GM23338 (cell line): Measurements from ENCODE around the gene STAP2. TPM values are rescaled to one million over a fixed set of nuclear protein-coding genes. Genes with fewer than 3 reads are reported as not detected.
A peak's percentile ranks its signal among the peaks of the same experiment; 100 is the strongest.

Source experiments
- ATAC-seq: fragments of 200-7000 bp; cut with Tn5 transposase; 3 replicates; pipeline ENCODE4 v1.9.1; 2020
- DNase-seq: peaks from one replicate; pipeline ENCODE4 v3.0.0-alpha.2; 2015; ENCODE audit warnings: low spot score
- H2AFZ ChIP-seq: fragments of 200-600 bp; sonication (generic); 2 replicates; pipeline ENCODE4 v1.8.0; 2016; ENCODE audit warnings: antibody characterized with exemption, mild to moderate bottlenecking, moderate library complexity
- H3F3A ChIP-seq: fragments of 200-600 bp; sonication (generic); replicated peaks from 2 replicates; pipeline ENCODE4 v1.8.0; 2017; ENCODE audit warnings: antibody characterized with exemption, mixed run types, low read depth
- H3K27ac ChIP-seq: fragments of 200-600 bp; sonication (generic); 2 replicates; pipeline ENCODE4 v1.6.1; 2016; ENCODE audit warnings: low read depth
- H3K27me3 ChIP-seq: fragments of 200-600 bp; sonication (generic); 2 replicates; pipeline ENCODE4 v1.8.0; 2016; ENCODE audit warnings: mild to moderate bottlenecking, mixed run types, moderate library complexity; ENCODE audit not compliant: insufficient read depth
- H3K36me3 ChIP-seq: fragments of 200-600 bp; sonication (generic); 2 replicates; pipeline ENCODE4 v1.8.0; 2016; ENCODE audit warnings: mild to moderate bottlenecking; ENCODE audit not compliant: insufficient read depth
- H3K4me1 ChIP-seq: fragments of 200-600 bp; sonication (generic); 2 replicates; pipeline ENCODE4 v1.8.0; 2016; ENCODE audit warnings: mild to moderate bottlenecking, moderate library complexity; ENCODE audit not compliant: insufficient read depth
- H3K4me2 ChIP-seq: fragments of 200-600 bp; sonication (generic); 2 replicates; pipeline ENCODE4 v1.7.1; 2017; ENCODE audit warnings: mixed run types
- H3K4me3 ChIP-seq: fragments of 200-600 bp; sonication (generic); 2 replicates; pipeline ENCODE4 v1.6.1; 2016; ENCODE audit warnings: mixed run types
- H3K79me2 ChIP-seq: fragments of 200-600 bp; sonication (generic); replicated peaks from 2 replicates; pipeline ENCODE4 v1.8.0; 2017; ENCODE audit warnings: mild to moderate bottlenecking; ENCODE audit not compliant: insufficient read depth
- H3K9me2 ChIP-seq: fragments of 200-600 bp; sonication (generic); 2 replicates; pipeline ENCODE4 v1.8.0; 2017; ENCODE audit not compliant: insufficient read depth
- H4K20me1 ChIP-seq: fragments of 200-600 bp; sonication (generic); replicated peaks from 2 replicates; pipeline ENCODE4 v1.8.0; 2017; ENCODE audit warnings: mild to moderate bottlenecking; ENCODE audit not compliant: insufficient read depth
- H3K27ac Mint-ChIP-seq: 2 replicates; pipeline ENCODE4 v1.8.0; 2020; ENCODE audit warnings: inconsistent platforms, mild to moderate bottlenecking, moderate library complexity, mixed read lengths
- H3K27me3 Mint-ChIP-seq: 3 replicates; pipeline ENCODE4 v1.8.0; 2022; ENCODE audit warnings: low read depth, mild to moderate bottlenecking, moderate library complexity, mixed read lengths, inconsistent platforms; ENCODE audit not compliant: insufficient read depth, poor library complexity
- H3K36me3 Mint-ChIP-seq: 3 replicates; pipeline ENCODE4 v1.8.0; 2021; ENCODE audit warnings: low read depth, mild to moderate bottlenecking, inconsistent platforms, moderate library complexity, mixed read lengths
- H3K4me1 Mint-ChIP-seq: 3 replicates; pipeline ENCODE4 v1.8.0; 2020; ENCODE audit warnings: mild to moderate bottlenecking, inconsistent platforms, mixed read lengths
- H3K4me3 Mint-ChIP-seq: 3 replicates; pipeline ENCODE4 v1.8.0; 2021; ENCODE audit warnings: moderate library complexity, mild to moderate bottlenecking, inconsistent platforms, mixed read lengths
- H3K9me3 Mint-ChIP-seq: 3 replicates; pipeline ENCODE4 v1.8.0; 2020; ENCODE audit warnings: moderate library complexity, mild to moderate bottlenecking, inconsistent platforms, mixed read lengths
- CREB1 ChIP-seq: fragments of 250-450 bp; sonication (Bioruptor Pico); IDR thresholded peaks from 2 replicates; pipeline ENCODE4 v1.5.0; 2020; ENCODE audit warnings: low read depth, mild to moderate bottlenecking, moderate library complexity
- EZH2 ChIP-seq: fragments of 200-600 bp; sonication (generic); IDR thresholded peaks from one replicate; pipeline ENCODE4 v1.8.0; 2017; ENCODE audit warnings: antibody characterized with exemption, mild to moderate bottlenecking, low read depth; ENCODE audit not compliant: unreplicated experiment
- EZH2phosphoT487 ChIP-seq: fragments of 200-600 bp; sonication (generic); IDR thresholded peaks from one replicate; pipeline ENCODE4 v1.8.1; 2018; ENCODE audit warnings: antibody characterized with exemption; ENCODE audit not compliant: unreplicated experiment
- JUNB ChIP-seq: IDR thresholded peaks from one replicate; pipeline ENCODE4 v1.6.1; 2016; ENCODE audit warnings: antibody characterized with exemption; ENCODE audit not compliant: unreplicated experiment
- POLR2AphosphoS5 ChIP-seq: IDR thresholded peaks from 2 replicates; pipeline ENCODE4 v1.6.1; 2016; ENCODE audit warnings: antibody characterized with exemption, low read depth
- STAT1 ChIP-seq: IDR thresholded peaks from one replicate; pipeline ENCODE4 v1.6.1; 2016; ENCODE audit warnings: antibody characterized with exemption; ENCODE audit not compliant: unreplicated experiment
- ZNF114 ChIP-seq: fragments of 250-450 bp; sonication (Bioruptor Pico); IDR thresholded peaks from 2 replicates; pipeline ENCODE4 v1.5.0; 2020; ENCODE audit warnings: mild to moderate bottlenecking, moderate library complexity
- polyA plus RNA-seq: library from polyadenylated mRNA; unstranded; fragments of >200 nt; fragmentation: Nextera tagmentation; extraction: Ambion mirVana; gene quantifications from 2 replicates; pipeline ENCODE4 v1.2.1, GENCODE V29; 2016
- total RNA-seq: library from RNA; depleted of rRNA; stranded (reverse); fragments of >200 nt; shearing (Covaris generic); gene quantifications from 2 replicates; pipeline ENCODE4 v1.2.3, GENCODE V29; 2014
- TF ChIP-seq, protein P1 (sequence below): fragments of 250-450 bp; sonication (Bioruptor Pico); IDR thresholded peaks from 2 replicates; pipeline ENCODE4 v1.5.0; 2020; ENCODE audit warnings: mild to moderate bottlenecking, moderate library complexity
- TF ChIP-seq, protein P2 (sequence below): IDR thresholded peaks from 2 replicates; pipeline ENCODE4 v1.6.1; 2016; ENCODE audit warnings: antibody characterized with exemption
- TF ChIP-seq, protein P3 (sequence below), 2 experiments: fragments of 200-600 bp in 1 of 2; sonication (generic) in 1 of 2; conservative IDR thresholded peaks; 2 replicates each; pipeline versions ENCODE4 v1.5.1 to v1.6.1; 2016 to 2017; ENCODE audit warnings: antibody characterized with exemption in 2 of 2, low read depth in 2 of 2, mild to moderate bottlenecking in 2 of 2, moderate library complexity in 1 of 2

Gene STAP2
- total and polyA plus RNA-seq, 2 experiments from 2014 or later = 15.1 to 20.7 TPM

DNA sequence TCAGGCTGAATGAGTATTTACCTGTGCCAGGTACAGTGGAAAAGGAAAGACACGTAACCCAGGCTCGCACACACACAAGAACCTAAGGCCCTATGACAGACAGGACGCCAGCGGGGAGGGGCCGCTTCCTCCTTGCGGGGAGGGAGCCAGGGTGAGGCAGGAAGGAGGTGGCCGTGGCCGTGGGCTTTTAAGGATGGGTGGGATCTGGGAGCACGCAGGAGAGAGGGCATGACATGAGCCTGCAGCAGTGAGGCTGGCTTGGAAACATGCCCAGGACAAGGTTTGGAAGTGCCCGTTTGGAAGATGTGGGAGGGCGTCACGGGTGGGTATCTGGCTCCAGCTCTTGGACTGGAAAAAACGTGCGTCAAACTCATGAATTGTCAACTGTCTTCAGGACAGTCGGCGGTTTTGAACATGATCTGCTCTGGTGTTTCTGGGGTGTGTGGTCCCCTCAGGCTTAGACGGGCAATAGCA, 41.7 kb upstream of the STAP2 start (continued):
- TF ChIP-seq, protein P1, sequence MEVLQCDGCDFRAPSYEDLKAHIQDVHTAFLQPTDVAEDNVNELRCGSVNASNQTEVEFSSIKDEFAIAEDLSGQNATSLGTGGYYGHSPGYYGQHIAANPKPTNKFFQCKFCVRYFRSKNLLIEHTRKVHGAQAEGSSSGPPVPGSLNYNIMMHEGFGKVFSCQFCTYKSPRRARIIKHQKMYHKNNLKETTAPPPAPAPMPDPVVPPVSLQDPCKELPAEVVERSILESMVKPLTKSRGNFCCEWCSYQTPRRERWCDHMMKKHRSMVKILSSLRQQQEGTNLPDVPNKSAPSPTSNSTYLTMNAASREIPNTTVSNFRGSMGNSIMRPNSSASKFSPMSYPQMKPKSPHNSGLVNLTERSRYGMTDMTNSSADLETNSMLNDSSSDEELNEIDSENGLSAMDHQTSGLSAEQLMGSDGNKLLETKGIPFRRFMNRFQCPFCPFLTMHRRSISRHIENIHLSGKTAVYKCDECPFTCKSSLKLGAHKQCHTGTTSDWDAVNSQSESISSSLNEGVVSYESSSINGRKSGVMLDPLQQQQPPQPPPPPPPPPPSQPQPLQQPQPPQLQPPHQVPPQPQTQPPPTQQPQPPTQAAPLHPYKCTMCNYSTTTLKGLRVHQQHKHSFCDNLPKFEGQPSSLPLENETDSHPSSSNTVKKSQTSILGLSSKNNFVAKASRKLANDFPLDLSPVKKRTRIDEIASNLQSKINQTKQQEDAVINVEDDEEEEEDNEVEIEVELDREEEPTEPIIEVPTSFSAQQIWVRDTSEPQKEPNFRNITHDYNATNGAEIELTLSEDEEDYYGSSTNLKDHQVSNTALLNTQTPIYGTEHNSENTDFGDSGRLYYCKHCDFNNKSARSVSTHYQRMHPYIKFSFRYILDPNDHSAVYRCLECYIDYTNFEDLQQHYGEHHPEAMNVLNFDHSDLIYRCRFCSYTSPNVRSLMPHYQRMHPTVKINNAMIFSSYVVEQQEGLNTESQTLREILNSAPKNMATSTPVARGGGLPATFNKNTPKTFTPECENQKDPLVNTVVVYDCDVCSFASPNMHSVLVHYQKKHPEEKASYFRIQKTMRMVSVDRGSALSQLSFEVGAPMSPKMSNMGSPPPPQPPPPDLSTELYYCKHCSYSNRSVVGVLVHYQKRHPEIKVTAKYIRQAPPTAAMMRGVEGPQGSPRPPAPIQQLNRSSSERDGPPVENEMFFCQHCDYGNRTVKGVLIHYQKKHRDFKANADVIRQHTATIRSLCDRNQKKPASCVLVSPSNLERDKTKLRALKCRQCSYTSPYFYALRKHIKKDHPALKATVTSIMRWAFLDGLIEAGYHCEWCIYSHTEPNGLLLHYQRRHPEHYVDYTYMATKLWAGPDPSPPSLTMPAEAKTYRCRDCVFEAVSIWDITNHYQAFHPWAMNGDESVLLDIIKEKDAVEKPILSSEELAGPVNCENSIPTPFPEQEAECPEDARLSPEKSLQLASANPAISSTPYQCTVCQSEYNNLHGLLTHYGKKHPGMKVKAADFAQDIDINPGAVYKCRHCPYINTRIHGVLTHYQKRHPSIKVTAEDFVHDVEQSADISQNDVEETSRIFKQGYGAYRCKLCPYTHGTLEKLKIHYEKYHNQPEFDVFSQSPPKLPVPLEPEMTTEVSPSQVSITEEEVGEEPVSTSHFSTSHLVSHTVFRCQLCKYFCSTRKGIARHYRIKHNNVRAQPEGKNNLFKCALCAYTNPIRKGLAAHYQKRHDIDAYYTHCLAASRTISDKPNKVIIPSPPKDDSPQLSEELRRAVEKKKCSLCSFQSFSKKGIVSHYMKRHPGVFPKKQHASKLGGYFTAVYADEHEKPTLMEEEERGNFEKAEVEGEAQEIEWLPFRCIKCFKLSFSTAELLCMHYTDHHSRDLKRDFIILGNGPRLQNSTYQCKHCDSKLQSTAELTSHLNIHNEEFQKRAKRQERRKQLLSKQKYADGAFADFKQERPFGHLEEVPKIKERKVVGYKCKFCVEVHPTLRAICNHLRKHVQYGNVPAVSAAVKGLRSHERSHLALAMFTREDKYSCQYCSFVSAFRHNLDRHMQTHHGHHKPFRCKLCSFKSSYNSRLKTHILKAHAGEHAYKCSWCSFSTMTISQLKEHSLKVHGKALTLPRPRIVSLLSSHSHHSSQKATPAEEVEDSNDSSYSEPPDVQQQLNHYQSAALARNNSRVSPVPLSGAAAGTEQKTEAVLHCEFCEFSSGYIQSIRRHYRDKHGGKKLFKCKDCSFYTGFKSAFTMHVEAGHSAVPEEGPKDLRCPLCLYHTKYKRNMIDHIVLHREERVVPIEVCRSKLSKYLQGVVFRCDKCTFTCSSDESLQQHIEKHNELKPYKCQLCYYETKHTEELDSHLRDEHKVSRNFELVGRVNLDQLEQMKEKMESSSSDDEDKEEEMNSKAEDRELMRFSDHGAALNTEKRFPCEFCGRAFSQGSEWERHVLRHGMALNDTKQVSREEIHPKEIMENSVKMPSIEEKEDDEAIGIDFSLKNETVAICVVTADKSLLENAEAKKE (CRISPR knock-in tag) = no peak
- TF ChIP-seq POLR2AphosphoS5 (no peak), EZH2phosphoT487 (no peak), CREB1 (CRISPR knock-in tag) (no peak), JUNB (no peak)

DNA sequence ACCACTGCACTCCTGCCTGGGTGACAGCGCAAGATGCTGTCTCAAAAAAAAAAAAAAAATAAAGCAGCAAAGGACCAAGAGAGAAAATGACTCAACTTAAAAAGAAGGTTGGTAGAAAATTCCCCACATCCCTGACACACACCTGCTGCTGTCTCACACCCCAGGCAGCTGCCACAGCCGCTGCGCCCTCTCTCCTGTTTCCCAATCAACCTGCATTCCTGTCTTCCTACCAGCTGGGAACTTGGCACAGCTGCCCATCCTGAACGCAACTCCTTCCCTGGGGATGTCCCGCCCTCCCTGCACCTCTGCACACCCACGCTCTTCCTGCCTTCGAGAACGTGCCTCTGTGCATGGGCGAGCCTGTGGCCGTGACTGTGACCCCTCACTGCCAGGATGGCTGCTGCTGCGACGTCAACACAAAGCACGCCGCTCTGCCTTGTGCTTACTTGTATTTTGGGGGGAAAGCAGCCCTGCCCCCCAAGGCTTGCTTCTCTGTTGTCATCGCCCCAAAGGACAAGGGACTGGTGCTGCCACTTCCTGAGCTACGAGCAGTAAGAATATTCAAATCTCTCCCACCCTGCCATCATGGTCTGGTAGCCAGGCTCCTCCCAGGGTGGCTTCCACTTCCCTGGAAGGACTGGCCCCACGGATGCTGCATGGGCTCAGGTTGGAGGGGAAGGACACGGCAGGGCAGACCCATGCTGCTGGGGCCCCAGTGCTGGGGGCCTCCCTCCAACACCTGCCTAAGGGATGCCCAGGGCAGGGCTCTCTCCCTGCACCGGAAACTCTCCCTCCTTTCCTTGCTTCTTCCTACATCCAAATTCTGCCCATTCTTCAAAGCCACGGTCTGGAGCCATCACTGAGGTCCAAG, 41.0 kb upstream of the STAP2 start:
- ATAC-seq (no peak), DNase-seq (no peak)
- Histone ChIP-seq H3K4me3 (no peak overlapping the region), H3K4me1 (peaks cover 26% of the 10 kb centered on the region), H2AFZ (no peak overlapping the region), H3K79me2 (peaks cover 84% of the 10 kb centered on the region), H3K27me3 (no peaks in the 10 kb centered on the region), H3K36me3 (no peaks in the 10 kb centered on the region), H3K9me2 (no peaks in the 10 kb centered on the region), H3F3A (0 out of 2 replicates have a peak, but pooled peaks cover 9% of the 10 kb centered on the region), H3K27ac (no peak overlapping the region; the same call in 1 of the 2 replicates), H3K4me2 (0 out of 2 replicates have a peak overlapping the region, but pooled peaks have one; percentile 43), H4K20me1 (peaks cover 41% of the 10 kb centered on the region)
- no peak overlapping the region for H3K27ac Mint-ChIP-seq
- H3K4me1 Mint-ChIP-seq = peaks cover 46% of the 10 kb centered on the region
- H3K4me3 Mint-ChIP-seq = no peak overlapping the region; the same call in 2 of the 3 replicates
- 0 out of 3 replicates have a peak, but pooled peaks cover 6% of the 10 kb centered on the region for H3K36me3 Mint-ChIP-seq
- H3K9me3 Mint-ChIP-seq = no peaks in the 10 kb centered on the region
- H3K27me3 Mint-ChIP-seq = peaks cover 22% of the 10 kb centered on the region
- no peak for TF ChIP-seq ZNF114
- TF ChIP-seq, protein P2, sequence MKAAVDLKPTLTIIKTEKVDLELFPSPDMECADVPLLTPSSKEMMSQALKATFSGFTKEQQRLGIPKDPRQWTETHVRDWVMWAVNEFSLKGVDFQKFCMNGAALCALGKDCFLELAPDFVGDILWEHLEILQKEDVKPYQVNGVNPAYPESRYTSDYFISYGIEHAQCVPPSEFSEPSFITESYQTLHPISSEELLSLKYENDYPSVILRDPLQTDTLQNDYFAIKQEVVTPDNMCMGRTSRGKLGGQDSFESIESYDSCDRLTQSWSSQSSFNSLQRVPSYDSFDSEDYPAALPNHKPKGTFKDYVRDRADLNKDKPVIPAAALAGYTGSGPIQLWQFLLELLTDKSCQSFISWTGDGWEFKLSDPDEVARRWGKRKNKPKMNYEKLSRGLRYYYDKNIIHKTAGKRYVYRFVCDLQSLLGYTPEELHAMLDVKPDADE = no peak
- TF ChIP-seq CREB1 (CRISPR knock-in tag) = no peak
- no peak for TF ChIP-seq EZH2phosphoT487
- TF ChIP-seq JUNB = no peak
- TF ChIP-seq EZH2 = no peak
- TF ChIP-seq POLR2AphosphoS5 = no peak
- TF ChIP-seq, protein P3, sequence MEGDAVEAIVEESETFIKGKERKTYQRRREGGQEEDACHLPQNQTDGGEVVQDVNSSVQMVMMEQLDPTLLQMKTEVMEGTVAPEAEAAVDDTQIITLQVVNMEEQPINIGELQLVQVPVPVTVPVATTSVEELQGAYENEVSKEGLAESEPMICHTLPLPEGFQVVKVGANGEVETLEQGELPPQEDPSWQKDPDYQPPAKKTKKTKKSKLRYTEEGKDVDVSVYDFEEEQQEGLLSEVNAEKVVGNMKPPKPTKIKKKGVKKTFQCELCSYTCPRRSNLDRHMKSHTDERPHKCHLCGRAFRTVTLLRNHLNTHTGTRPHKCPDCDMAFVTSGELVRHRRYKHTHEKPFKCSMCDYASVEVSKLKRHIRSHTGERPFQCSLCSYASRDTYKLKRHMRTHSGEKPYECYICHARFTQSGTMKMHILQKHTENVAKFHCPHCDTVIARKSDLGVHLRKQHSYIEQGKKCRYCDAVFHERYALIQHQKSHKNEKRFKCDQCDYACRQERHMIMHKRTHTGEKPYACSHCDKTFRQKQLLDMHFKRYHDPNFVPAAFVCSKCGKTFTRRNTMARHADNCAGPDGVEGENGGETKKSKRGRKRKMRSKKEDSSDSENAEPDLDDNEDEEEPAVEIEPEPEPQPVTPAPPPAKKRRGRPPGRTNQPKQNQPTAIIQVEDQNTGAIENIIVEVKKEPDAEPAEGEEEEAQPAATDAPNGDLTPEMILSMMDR (conservative IDR thresholded peaks at IDR 0.05; ENCODE audit: low read depth in 2 of 2) = no peak
- no peak for TF ChIP-seq STAT1
